Endothelial cell of umbilical vein (primary cell): ENCODE data around the gene MEF2D. TPM values are rescaled to one million over a fixed set of nuclear protein-coding genes. Genes with fewer than 3 reads are reported as not detected.
A peak's percentile ranks its signal among the peaks of the same experiment; 100 is the strongest.

Experiments
- BruUV-seq: library from RNA; stranded (reverse); fragments of 400-500 nt; replicated peaks from 2 replicates; lab custom pipeline; 2021; lab: Mats Ljungman, UMichigan
- CTCF ChIA-PET: fragments of 300-600, 350-600 bp; sonication (Branson Sonifier 250); formaldehyde crosslinking; loops from one replicate; lab custom pipeline; 2021; ENCODE audit warnings: antibody characterized with exemption, inconsistent platforms; lab: Charles Lee
- POLR2A ChIA-PET: fragments of 300-600, 350-600 bp; sonication (Branson Sonifier 250); formaldehyde crosslinking; loops from one replicate; lab custom pipeline; 2021; ENCODE audit warnings: antibody characterized with exemption, inconsistent platforms; lab: Charles Lee
- DNase-seq: peaks from one replicate; pipeline ENCODE4 v3.0.0-alpha.2; 2011; ENCODE audit warnings: low read depth, low spot score
- FAIRE-seq: peaks from 2 replicates; lab custom pipeline; 2011; peaks lifted over from hg19 to GRCh38; lab: Jason Lieb, UNC
- H2AFZ ChIP-seq: 2 replicates; pipeline ENCODE4 v1.6.0; 2012; ENCODE audit warnings: low read depth, low read length, control low read depth, inconsistent platforms
- H3K27ac ChIP-seq: 2 replicates; pipeline ENCODE4 v1.5.1; 2011; ENCODE audit warnings: low read depth, mild to moderate bottlenecking, control low read depth, low read length, moderate library complexity; ENCODE audit not compliant: insufficient read depth
- H3K27me3 ChIP-seq, 2 experiments: 2 replicates each; pipeline versions ENCODE4 v1.6.0 to v1.6.1; 2011; ENCODE audit warnings: low read length in 2 of 2, mixed read lengths in 1 of 2; ENCODE audit not compliant: control insufficient read depth in 2 of 2, insufficient read depth in 2 of 2
- H3K36me3 ChIP-seq, 2 experiments: 2 replicates in 1 of 2; 3 replicates in 1 of 2; pipeline ENCODE4 v1.5.1; 2011; ENCODE audit warnings: low read length in 2 of 2, mild to moderate bottlenecking in 1 of 2, moderate library complexity in 1 of 2; ENCODE audit not compliant: control insufficient read depth in 2 of 2, insufficient read depth in 2 of 2; ENCODE audit errors: extremely low read depth in 1 of 2
- H3K4me1 ChIP-seq: 3 replicates; pipeline ENCODE4 v1.5.1; 2011; ENCODE audit warnings: mild to moderate bottlenecking, low read length; ENCODE audit not compliant: control insufficient read depth, insufficient read depth; ENCODE audit errors: extremely low read depth
- H3K4me2 ChIP-seq: 2 replicates; pipeline ENCODE4 v1.6.1; 2011; ENCODE audit warnings: low read length, control low read depth, mixed read lengths; ENCODE audit not compliant: insufficient read depth
- H3K4me3 ChIP-seq, 3 experiments: fragments of 200-600 bp in 1 of 3; sonication (generic), shearing (Covaris generic) in 1 of 3; replicated peaks in 1 of 3; 2 replicates each; pipeline ENCODE4 v1.5.1; 2011 to 2016; ENCODE audit warnings: control low read depth in 3 of 3, low read length in 3 of 3, mild to moderate bottlenecking in 2 of 3, inconsistent platforms in 1 of 3, low read depth in 1 of 3, moderate library complexity in 1 of 3; ENCODE audit not compliant: insufficient read depth in 1 of 3
- H3K79me2 ChIP-seq: 2 replicates; pipeline ENCODE4 v1.6.0; 2012; ENCODE audit warnings: low read length, inconsistent platforms; ENCODE audit not compliant: control insufficient read depth, insufficient read depth
- H3K9ac ChIP-seq: replicated peaks from 2 replicates; pipeline ENCODE3; 2011; ENCODE audit warnings: low read length, control low read depth; ENCODE audit not compliant: insufficient read depth; ENCODE audit errors: extremely low read depth
- H3K9me1 ChIP-seq: replicated peaks from 3 replicates; pipeline ENCODE4 v1.6.0; 2011; ENCODE audit warnings: mild to moderate bottlenecking, low read length; ENCODE audit not compliant: control insufficient read depth, insufficient read depth; ENCODE audit errors: extremely low read depth
- H3K9me3 ChIP-seq: replicated peaks from 2 replicates; pipeline ENCODE4 v1.5.1; 2012; ENCODE audit warnings: low read length, inconsistent platforms; ENCODE audit not compliant: control insufficient read depth, insufficient read depth
- H4K20me1 ChIP-seq: replicated peaks from 2 replicates; pipeline ENCODE3; 2011; ENCODE audit warnings: mild to moderate bottlenecking, low read length; ENCODE audit not compliant: control insufficient read depth, insufficient read depth; ENCODE audit errors: extremely low read depth
- MAX ChIP-seq: IDR thresholded peaks from 2 replicates; pipeline ENCODE4 v1.6.1; 2011; ENCODE audit not compliant: insufficient read depth, insufficient read length
- dilution Hi-C: fragments of 300-500 bp; cut with MboI; formaldehyde crosslinking; loops from one replicate; pipeline ENCODE4 v1.15.0; 2019; ENCODE audit warnings: low sequenced_read_pairs; ENCODE audit not compliant: extremely low pct_ligation_motif_present
- intact Hi-C: fragments of 100-400 bp; cut with micrococcal nuclease; formaldehyde crosslinking; loops from one replicate; pipeline ENCODE4 v1.10.0; 2022
- polyA plus RNA-seq, 4 experiments: library from polyadenylated mRNA; depleted of rRNA in 3 of 4; stranded (reverse) in 3 of 4; unstranded in 1 of 4; fragments of >200 nt; gene quantifications; 2 replicates each; pipeline versions ENCODE4 v1.2.1 to v1.2.3, GENCODE V29; 2011 to 2012; ENCODE audit warnings: missing spikeins in 1 of 4
- total RNA-seq: library from RNA; stranded (reverse); gene quantifications from 2 replicates; pipeline ENCODE4 v1.2.3, GENCODE V29; 2021
- TF ChIP-seq, protein P1 (sequence below), 2 donors: IDR thresholded peaks; 1 replicate in 1 of 2; 2 replicates in 1 of 2; pipeline ENCODE4 v1.5.1; 2011; ENCODE audit warnings: low read length in 2 of 2, mild to moderate bottlenecking in 2 of 2, moderate library complexity in 2 of 2, control low read depth in 1 of 2, inconsistent platforms in 1 of 2, low read depth in 1 of 2; ENCODE audit not compliant: insufficient read depth in 1 of 2; ENCODE audit errors: extremely low read depth in 1 of 2

The MEF2D gene
- total and polyA plus RNA-seq, 2 donors (not counting 3 experiments of a cell fraction or from before 2014, with no cell fraction given), result 45.4 to 52.2 TPM

DNA sequence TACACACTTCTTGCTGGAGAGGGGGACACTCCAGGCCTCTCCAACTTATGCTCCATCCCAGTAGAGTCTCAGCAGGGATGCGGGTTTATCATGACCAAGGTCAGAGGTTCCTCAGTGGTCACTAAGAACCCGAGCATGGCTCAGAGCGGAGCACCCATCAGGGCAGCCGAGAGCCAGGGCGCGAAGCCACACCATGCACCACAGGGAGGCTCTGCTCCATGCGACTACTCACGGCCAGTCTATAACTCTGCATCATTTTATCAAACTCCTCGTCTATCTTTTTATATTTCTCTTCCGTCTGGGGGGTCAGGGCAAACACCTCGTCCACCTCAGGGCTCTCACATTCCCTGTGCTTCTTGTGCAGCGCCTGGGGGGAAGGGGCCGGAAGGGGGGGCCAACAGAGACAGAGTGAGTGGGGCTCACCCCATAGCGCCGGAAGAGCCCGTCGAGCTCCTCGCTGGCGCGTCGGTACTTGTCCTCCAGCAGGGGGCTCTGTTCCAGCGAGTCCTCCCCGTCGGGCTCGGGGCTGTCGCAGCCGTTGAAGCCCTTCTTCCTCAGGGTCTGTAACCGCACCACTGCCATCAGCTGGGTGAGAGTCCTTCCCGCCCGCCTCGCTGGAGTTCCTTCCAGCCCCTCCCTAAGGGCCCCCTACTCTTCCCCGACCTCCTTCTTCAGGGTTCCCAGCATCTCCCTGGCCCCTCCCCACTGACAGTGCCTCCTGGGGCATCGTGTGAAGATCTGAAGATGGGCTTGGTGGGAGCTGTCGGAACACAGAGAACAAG lies 20.0 kb downstream of the MEF2D start:
- dilution Hi-C loops, result no loop called here
- no TSS peak for BruUV-seq
- POLR2A ChIA-PET, result interaction anchor here (1.0 kb wide), 1 partner anchor 20 kb away, joined by 16 read pairs; the partner anchor contains the start of gene MEF2D

More for the DNA sequence above, 20.0 kb downstream of the MEF2D start:
- CTCF ChIA-PET, result interaction anchor here (0.6 to 3.2 kb wide), 54 partner anchors 10 to 226 kb away, joined by 3 to 149 read pairs (median 6); partner anchors contain the start of genes GPATCH4, IQGAP3, MEF2D and NAXE
- Histone ChIP-seq H3K79me2 (peaks cover 19% of the 10 kb centered on the region), H4K20me1 (peaks cover 3% of the 10 kb centered on the region), H3K9me3 (no peaks in the 10 kb centered on the region), H3K4me1 (peaks cover 8% of the 10 kb centered on the region), H2AFZ (no peak overlapping the region), H3K9ac (no peak overlapping the region), H3K27me3 (no peaks in the 10 kb centered on the region), H3K36me3 (peaks cover 21 to 61% of the 10 kb centered on the region in 2 experiments), H3K4me3 (no peak overlapping the region), H3K27ac (no peak overlapping the region), H3K9me1 (no peaks in the 10 kb centered on the region), H3K4me2 (no peak overlapping the region)
- intact Hi-C loops, result loop anchor here (1.0 to 5.0 kb wide), 5 partner anchors 20 to 128 kb away; partner anchors contain the start of genes IQGAP3 and MEF2D
- DNase-seq (peak; percentile 55), FAIRE-seq (peak; percentile 84)
- no peak for TF ChIP-seq MAX
- TF ChIP-seq, protein P1, sequence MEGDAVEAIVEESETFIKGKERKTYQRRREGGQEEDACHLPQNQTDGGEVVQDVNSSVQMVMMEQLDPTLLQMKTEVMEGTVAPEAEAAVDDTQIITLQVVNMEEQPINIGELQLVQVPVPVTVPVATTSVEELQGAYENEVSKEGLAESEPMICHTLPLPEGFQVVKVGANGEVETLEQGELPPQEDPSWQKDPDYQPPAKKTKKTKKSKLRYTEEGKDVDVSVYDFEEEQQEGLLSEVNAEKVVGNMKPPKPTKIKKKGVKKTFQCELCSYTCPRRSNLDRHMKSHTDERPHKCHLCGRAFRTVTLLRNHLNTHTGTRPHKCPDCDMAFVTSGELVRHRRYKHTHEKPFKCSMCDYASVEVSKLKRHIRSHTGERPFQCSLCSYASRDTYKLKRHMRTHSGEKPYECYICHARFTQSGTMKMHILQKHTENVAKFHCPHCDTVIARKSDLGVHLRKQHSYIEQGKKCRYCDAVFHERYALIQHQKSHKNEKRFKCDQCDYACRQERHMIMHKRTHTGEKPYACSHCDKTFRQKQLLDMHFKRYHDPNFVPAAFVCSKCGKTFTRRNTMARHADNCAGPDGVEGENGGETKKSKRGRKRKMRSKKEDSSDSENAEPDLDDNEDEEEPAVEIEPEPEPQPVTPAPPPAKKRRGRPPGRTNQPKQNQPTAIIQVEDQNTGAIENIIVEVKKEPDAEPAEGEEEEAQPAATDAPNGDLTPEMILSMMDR (IDR thresholded peaks at IDR 0.05; ENCODE audit: extremely low read depth in 1 of 2, insufficient read depth in 1 of 2, low read depth in 1 of 2, low read length in 2 of 2), result peak; percentile 67 to 87
